ENCODE measurements around the gene GALNT11. TPM values are rescaled to one million over a fixed set of nuclear protein-coding genes. Genes with fewer than 3 reads are reported as not detected.

Gene GALNT11
- total and polyA plus RNA-seq, 2 of the 4 experiments (the other 2 are of a cell fraction), result 24.4 to 29.3 TPM

GRCh38 chr7:151984612-151985011, 40.9 kb upstream of the GALNT11 start:
- no peak overlapping the region for H3K4me3 ChIP-seq (ENCODE audit: insufficient read depth, low read depth, low read length)
- no peak overlapping the region for H3K56ac ChIP-seq (ENCODE audit: extremely low read depth, insufficient read depth, low read length)
- no peak overlapping the region for H3K14ac ChIP-seq (replicated peaks; ENCODE audit: low read depth, low read length)
- no peak overlapping the region for H4K5ac ChIP-seq (ENCODE audit: low read depth, low read length)
- no peak overlapping the region for H2AK9ac ChIP-seq (replicated peaks; ENCODE audit: low read depth, low read length, poor library complexity)
- H2AK5ac ChIP-seq (ENCODE audit: low read depth, low read length), result no peak overlapping the region
- no peak overlapping the region for H4K91ac ChIP-seq (ENCODE audit: insufficient read depth, low read depth, low read length)
- H3K27ac ChIP-seq (ENCODE audit: insufficient read depth, low read length), result no peak overlapping the region
- no TSS peak for BruUV-seq (replicated peaks)
- ATAC-seq (ENCODE audit: low read depth) (no peak), DNase-seq (no peak)
- H4K20me1 ChIP-seq (ENCODE audit: insufficient read depth, low read length), result no peaks in the 10 kb centered on the region
- no peak overlapping the region for H3K23ac ChIP-seq (ENCODE audit: low read depth, low read length)
- TF ChIP-seq USF2 (IDR thresholded peaks at IDR 0.05; ENCODE audit: low read depth, low read length) (no peak), MXI1 (IDR thresholded peaks at IDR 0.05; ENCODE audit: borderline replicate concordance, low read depth, low read length) (no peak), SMC3 (IDR thresholded peaks at IDR 0.05; ENCODE audit: low read depth, low read length) (no peak), RCOR1 (IDR thresholded peaks at IDR 0.05; ENCODE audit: insufficient replicate concordance, low read length) (no peak), CTCF (conservative IDR thresholded peaks at IDR 0.05; ENCODE audit: low read depth, low read length) (no peak), CHD1 (IDR thresholded peaks at IDR 0.05; ENCODE audit: low read depth, low read length) (no peak), NFE2L2 (IDR thresholded peaks at IDR 0.05; ENCODE audit: low read depth, low read length) (no peak), CEBPB (IDR thresholded peaks at IDR 0.05; ENCODE audit: low read depth, low read length) (no peak), RAD21 (IDR thresholded peaks at IDR 0.05; ENCODE audit: low read length) (no peak), POLR2A (IDR thresholded peaks at IDR 0.05; ENCODE audit: low read depth, low read length) (no peak), BHLHE40 (IDR thresholded peaks at IDR 0.05; ENCODE audit: low read depth, low read length) (no peak)
- ChIA-PET POLR2A (ENCODE audit: unreplicated experiment) (no interaction called here), CTCF (no interaction called here)
- no peak overlapping the region for H3K4me2 ChIP-seq (ENCODE audit: low read depth, low read length)
- no peak overlapping the region for H3K9ac ChIP-seq (ENCODE audit: low read depth, low read length)
- H4K8ac ChIP-seq (ENCODE audit: low read depth in 2 of 2, low read length in 2 of 2), result no peak overlapping the region
- H2BK120ac ChIP-seq (ENCODE audit: low read depth, low read length), result no peak overlapping the region
- H3K9me3 ChIP-seq (ENCODE audit: control insufficient read depth, insufficient read depth, low read length), result no peaks in the 10 kb centered on the region
- no peaks in the 10 kb centered on the region for H3K36me3 ChIP-seq (ENCODE audit: control insufficient read depth, insufficient read depth, low read length)
- no peaks in the 10 kb centered on the region for H3K79me1 ChIP-seq (ENCODE audit: low read depth in 1 of 2, low read length in 2 of 2)
- H2BK5ac ChIP-seq (ENCODE audit: low read depth, low read length, poor library complexity, severe bottlenecking), result no peak overlapping the region
- peaks cover 7% of the 10 kb centered on the region for H3K27me3 ChIP-seq (ENCODE audit: control insufficient read depth, insufficient read depth, low read length)
- dilution Hi-C loops (cut with HindIII; ENCODE audit: low sequenced_read_pairs, unreplicated experiment), result no loop called here
- no peak overlapping the region for H3K4ac ChIP-seq (ENCODE audit: low read depth, low read length)
- no CpG with 5 or more reads among the region's 3 CpGs for WGBS, 2 experiments (ENCODE audit: extremely low coverage in 2 of 2, insufficient read length in 1 of 2)
- no peak overlapping the region for H2BK15ac ChIP-seq (ENCODE audit: low read depth, low read length)
- H2BK20ac ChIP-seq (ENCODE audit: low read depth, low read length), result no peak overlapping the region
- intact Hi-C loops (cut with micrococcal nuclease), result no loop called here
- no peaks in the 10 kb centered on the region for H3K9me1 ChIP-seq (ENCODE audit: insufficient read depth, low read length)
- H3K18ac ChIP-seq (ENCODE audit: low read depth, low read length), result no peak overlapping the region
- no peak overlapping the region for H2AFZ ChIP-seq (replicated peaks; ENCODE audit: low read length, poor library complexity)
- H3K4me1 ChIP-seq (ENCODE audit: control insufficient read depth, insufficient read depth, low read length), result no peaks in the 10 kb centered on the region
- in situ Hi-C loops (cut with MboI; ENCODE audit: low sequenced_read_pairs), result no loop called here

Data from IMR-90 (cell line).